HEK293 (cell line): ENCODE measurements around the gene SNTA1.

Source experiments
- CTCF ChIA-PET: fragments of 350-600 bp; formaldehyde crosslinking; extraction: SDS; loops from one replicate; lab custom pipeline; 2021; ENCODE audit warnings: antibody characterized with exemption; lab: Yijun Ruan, JAX
- POLR2A ChIA-PET: fragments of 300-600 bp; formaldehyde crosslinking; extraction: SDS; loops from one replicate; lab custom pipeline; 2020; ENCODE audit warnings: antibody characterized with exemption, inconsistent platforms; lab: Yijun Ruan, JAX
- H3K27ac ChIP-seq: fragments of 200-500 bp; sonication (Bioruptor generic); 2 replicates; pipeline ENCODE4 v1.5.1; 2014; ENCODE audit warnings: low read depth, low read length, control low read depth, inconsistent platforms; ENCODE audit errors: extremely low read depth
- H3K36me3 ChIP-seq, 2 experiments: fragments of 200-500 bp in 1 of 2; sonication (Bioruptor generic) in 1 of 2; 1 replicate in 1 of 2; 2 replicates in 1 of 2; pipeline ENCODE4 v1.5.1; 2014 to 2017; ENCODE audit warnings: inconsistent platforms in 2 of 2, low read length in 2 of 2; ENCODE audit not compliant: control insufficient read depth in 2 of 2, insufficient read depth in 1 of 2
- H3K4me1 ChIP-seq: fragments of 200-500 bp; sonication (Bioruptor generic); 2 replicates; pipeline ENCODE4 v1.5.1; 2014; ENCODE audit warnings: mild to moderate bottlenecking, low read length, inconsistent platforms; ENCODE audit not compliant: control insufficient read depth, insufficient read depth
- H3K4me3 ChIP-seq: 2 replicates; pipeline ENCODE4 v1.5.1; 2011; ENCODE audit warnings: low read depth, mild to moderate bottlenecking, control low read depth, low read length, moderate library complexity
- H3K9me3 ChIP-seq: fragments of 200-500 bp; sonication (Bioruptor generic); 2 replicates; pipeline ENCODE4 v1.5.1; 2014; ENCODE audit warnings: low read depth, low read length, inconsistent platforms; ENCODE audit not compliant: control insufficient read depth, insufficient read depth
- EGR2 ChIP-seq: fragments of 450-650 bp; formaldehyde crosslinking; IDR thresholded peaks from 2 replicates; pipeline ENCODE4 v1.5.1; 2016; ENCODE audit warnings: low read depth, missing biosample characterization, missing genetic modification characterization
- GLIS1 ChIP-seq: fragments of 450-650 bp; formaldehyde crosslinking; IDR thresholded peaks from 2 replicates; pipeline ENCODE4 v1.5.1; 2016; ENCODE audit warnings: missing biosample characterization, missing genetic modification characterization
- GLIS2 ChIP-seq: fragments of 450-650 bp; formaldehyde crosslinking; IDR thresholded peaks from 2 replicates; pipeline ENCODE4 v1.5.1; 2016; ENCODE audit warnings: missing biosample characterization, missing genetic modification characterization
- INSM2 ChIP-seq: fragments of 450-650 bp; formaldehyde crosslinking; IDR thresholded peaks from 2 replicates; pipeline ENCODE4 v1.5.1; 2016; ENCODE audit warnings: missing biosample characterization, missing genetic modification characterization
- KLF1 ChIP-seq: fragments of 450-650 bp; formaldehyde crosslinking; IDR thresholded peaks from 2 replicates; pipeline ENCODE4 v1.5.1; 2016; ENCODE audit warnings: missing biosample characterization, missing genetic modification characterization
- KLF10 ChIP-seq: fragments of 450-650 bp; IDR thresholded peaks from 2 replicates; pipeline ENCODE4 v1.5.1; 2018; ENCODE audit warnings: missing biosample characterization, mild to moderate bottlenecking, missing genetic modification characterization
- KLF8 ChIP-seq: fragments of 450-650 bp; formaldehyde crosslinking; IDR thresholded peaks from 2 replicates; pipeline ENCODE4 v1.5.1; 2016; ENCODE audit warnings: missing biosample characterization, missing genetic modification characterization
- OSR2 ChIP-seq: fragments of 450-650 bp; formaldehyde crosslinking; IDR thresholded peaks from 2 replicates; pipeline ENCODE4 v1.5.1; 2016; ENCODE audit warnings: missing biosample characterization, missing genetic modification characterization
- OVOL3 ChIP-seq: fragments of 450-650 bp; formaldehyde crosslinking; IDR thresholded peaks from 2 replicates; pipeline ENCODE4 v1.5.1; 2016; ENCODE audit warnings: missing biosample characterization, missing genetic modification characterization
- SCRT1 ChIP-seq: fragments of 450-650 bp; formaldehyde crosslinking; IDR thresholded peaks from 2 replicates; pipeline ENCODE4 v1.5.1; 2016; ENCODE audit warnings: missing biosample characterization, missing genetic modification characterization, borderline replicate concordance
- SP2 ChIP-seq: fragments of 450-650 bp; formaldehyde crosslinking; IDR thresholded peaks from 2 replicates; pipeline ENCODE4 v1.5.1; 2016; ENCODE audit warnings: missing biosample characterization, missing genetic modification characterization
- YY1 ChIP-seq: fragments of 450-650 bp; formaldehyde crosslinking; IDR thresholded peaks from 2 replicates; pipeline ENCODE4 v1.5.1; 2018; ENCODE audit warnings: missing biosample characterization, missing genetic modification characterization
- ZBTB17 ChIP-seq: fragments of 450-650 bp; formaldehyde crosslinking; IDR thresholded peaks from 2 replicates; pipeline ENCODE4 v1.5.1; 2016; ENCODE audit warnings: missing biosample characterization, missing genetic modification characterization
- ZBTB20 ChIP-seq: fragments of 450-650 bp; formaldehyde crosslinking; IDR thresholded peaks from 2 replicates; pipeline ENCODE4 v1.5.1; 2016; ENCODE audit warnings: missing biosample characterization, missing genetic modification characterization
- ZEB2 ChIP-seq: fragments of 450-650 bp; formaldehyde crosslinking; IDR thresholded peaks from 2 replicates; pipeline ENCODE4 v1.5.1; 2016; ENCODE audit warnings: missing biosample characterization, missing genetic modification characterization
- ZNF132 ChIP-seq: fragments of 450-650 bp; formaldehyde crosslinking; IDR thresholded peaks from 2 replicates; pipeline ENCODE4 v1.5.1; 2017; ENCODE audit warnings: missing biosample characterization, missing genetic modification characterization, borderline replicate concordance
- ZNF155 ChIP-seq: fragments of 450-650 bp; formaldehyde crosslinking; IDR thresholded peaks from 2 replicates; pipeline ENCODE4 v1.5.1; 2016; ENCODE audit warnings: missing biosample characterization, missing genetic modification characterization
- ZNF223 ChIP-seq: fragments of 450-650 bp; formaldehyde crosslinking; IDR thresholded peaks from 2 replicates; pipeline ENCODE4 v1.5.1; 2016; ENCODE audit warnings: missing biosample characterization, missing genetic modification characterization
- ZNF600 ChIP-seq: fragments of 450-650 bp; formaldehyde crosslinking; IDR thresholded peaks from 2 replicates; pipeline ENCODE4 v1.5.1; 2016; ENCODE audit warnings: missing biosample characterization, missing genetic modification characterization
- ZNF629 ChIP-seq: fragments of 450-650 bp; formaldehyde crosslinking; IDR thresholded peaks from 2 replicates; pipeline ENCODE4 v1.5.1; 2017; ENCODE audit warnings: missing biosample characterization, missing genetic modification characterization
- ZNF639 ChIP-seq: fragments of 450-650 bp; formaldehyde crosslinking; IDR thresholded peaks from 2 replicates; pipeline ENCODE4 v1.5.1; 2016; ENCODE audit warnings: missing biosample characterization, missing genetic modification characterization
- ZNF747 ChIP-seq: fragments of 450-650 bp; formaldehyde crosslinking; IDR thresholded peaks from 2 replicates; pipeline ENCODE4 v1.5.1; 2016; ENCODE audit warnings: missing biosample characterization, missing genetic modification characterization
- ZNF843 ChIP-seq: fragments of 450-650 bp; formaldehyde crosslinking; IDR thresholded peaks from 2 replicates; pipeline ENCODE4 v1.5.1; 2016; ENCODE audit warnings: missing biosample characterization, missing genetic modification characterization
- TF ChIP-seq, protein P1 (sequence below): fragments of 450-650 bp; formaldehyde crosslinking; optimal IDR thresholded peaks from 2 replicates; pipeline ENCODE3; 2016; ENCODE audit warnings: missing biosample characterization, mild to moderate bottlenecking, missing genetic modification characterization
- TF ChIP-seq, protein P2 (sequence below): fragments of 450-650 bp; formaldehyde crosslinking; IDR thresholded peaks from 2 replicates; pipeline ENCODE4 v1.5.1; 2016; ENCODE audit warnings: missing biosample characterization, missing genetic modification characterization
- TF ChIP-seq, protein P3 (sequence below): fragments of 450-650 bp; formaldehyde crosslinking; IDR thresholded peaks from 2 replicates; pipeline ENCODE4 v1.5.1; 2016; ENCODE audit warnings: missing biosample characterization, missing genetic modification characterization
- TF ChIP-seq, protein P4 (sequence below): fragments of 450-650 bp; formaldehyde crosslinking; IDR thresholded peaks from 2 replicates; pipeline ENCODE4 v1.5.1; 2016; ENCODE audit warnings: missing biosample characterization, missing genetic modification characterization

SNTA1 gene

GRCh38 chr20:33443512-33444239, at the start of gene SNTA1:
TSS of gene SNTA1 (minus strand) at chr20:33443763. CDS start at chr20:33443620, 143 bp downstream.
- ChIA-PET CTCF (interaction anchor here (0.6 kb wide), 1 partner anchor 324 kb away, joined by 3 read pairs; no protein-coding TSS in a partner anchor), POLR2A (interaction anchor here (0.5 to 1.5 kb wide), 11 partner anchors 9 to 669 kb away, joined by 3 to 12 read pairs (median 4); partner anchors contain the start of genes C20orf144, CBFA2T2, CDK5RAP1 and EIF2S2)
- no peaks in the 10 kb centered on the region for H3K9me3 ChIP-seq
- no peaks in the 10 kb centered on the region; the same call in 1 of the 2 replicates for H3K4me1 ChIP-seq
- peak within 1 kb of the TSS; percentile 66; the same call in 1 of the 2 replicates for H3K27ac ChIP-seq
- H3K36me3 ChIP-seq: peaks cover 0 to 1% of the 10 kb centered on the region in 2 experiments; a peak in 2 of 3 replicates
- peak within 1 kb of the TSS; percentile 56 for H3K4me3 ChIP-seq
- TF ChIP-seq ZBTB20 (tag by site-specific recombination) (0 out of 2 replicates have a peak, but pooled peaks have one; percentile 49), OSR2 (tag by site-specific recombination) (no peak; the same call in 1 of the 2 replicates), SCRT1 (tag by site-specific recombination) (no peak), EGR2 (0 out of 2 replicates have a peak, but pooled peaks have one; percentile 5), ZNF600 (tag by site-specific recombination) (peak; percentile 75), SP2 (peak; percentile 82), ZNF223 (tag by site-specific recombination) (no peak), ZNF639 (tag by site-specific recombination) (no peak), INSM2 (peak; percentile 15; the same call in 1 of the 2 replicates), KLF10 (tag by site-specific recombination) (peak; percentile 62), ZNF155 (tag by site-specific recombination) (no peak), YY1 (tag by site-specific recombination) (0 out of 2 replicates have a peak, but pooled peaks have one; percentile 16), GLIS2 (tag by site-specific recombination) (peak; percentile 81), ZNF629 (tag by site-specific recombination) (no peak), KLF1 (tag by site-specific recombination) (peak; percentile 57), ZNF843 (tag by site-specific recombination) (no peak), ZNF747 (tag by site-specific recombination) (no peak), ZBTB17 (tag by site-specific recombination) (peak; percentile 97), ZEB2 (tag by site-specific recombination) (peak; percentile 21; the same call in 1 of the 2 replicates), GLIS1 (peak; percentile 48), OVOL3 (tag by site-specific recombination) (peak; percentile 22; the same call in 1 of the 2 replicates), KLF8 (tag by site-specific recombination) (peak; percentile 71; the same call in 1 of the 2 replicates), ZNF132 (tag by site-specific recombination) (no peak)
- TF ChIP-seq, protein P1, sequence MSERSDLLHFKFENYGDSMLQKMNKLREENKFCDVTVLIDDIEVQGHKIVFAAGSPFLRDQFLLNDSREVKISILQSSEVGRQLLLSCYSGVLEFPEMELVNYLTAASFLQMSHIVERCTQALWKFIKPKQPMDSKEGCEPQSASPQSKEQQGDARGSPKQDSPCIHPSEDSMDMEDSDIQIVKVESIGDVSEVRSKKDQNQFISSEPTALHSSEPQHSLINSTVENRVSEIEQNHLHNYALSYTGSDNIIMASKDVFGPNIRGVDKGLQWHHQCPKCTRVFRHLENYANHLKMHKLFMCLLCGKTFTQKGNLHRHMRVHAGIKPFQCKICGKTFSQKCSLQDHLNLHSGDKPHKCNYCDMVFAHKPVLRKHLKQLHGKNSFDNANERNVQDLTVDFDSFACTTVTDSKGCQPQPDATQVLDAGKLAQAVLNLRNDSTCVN: peak; percentile 60
- TF ChIP-seq, protein P2, sequence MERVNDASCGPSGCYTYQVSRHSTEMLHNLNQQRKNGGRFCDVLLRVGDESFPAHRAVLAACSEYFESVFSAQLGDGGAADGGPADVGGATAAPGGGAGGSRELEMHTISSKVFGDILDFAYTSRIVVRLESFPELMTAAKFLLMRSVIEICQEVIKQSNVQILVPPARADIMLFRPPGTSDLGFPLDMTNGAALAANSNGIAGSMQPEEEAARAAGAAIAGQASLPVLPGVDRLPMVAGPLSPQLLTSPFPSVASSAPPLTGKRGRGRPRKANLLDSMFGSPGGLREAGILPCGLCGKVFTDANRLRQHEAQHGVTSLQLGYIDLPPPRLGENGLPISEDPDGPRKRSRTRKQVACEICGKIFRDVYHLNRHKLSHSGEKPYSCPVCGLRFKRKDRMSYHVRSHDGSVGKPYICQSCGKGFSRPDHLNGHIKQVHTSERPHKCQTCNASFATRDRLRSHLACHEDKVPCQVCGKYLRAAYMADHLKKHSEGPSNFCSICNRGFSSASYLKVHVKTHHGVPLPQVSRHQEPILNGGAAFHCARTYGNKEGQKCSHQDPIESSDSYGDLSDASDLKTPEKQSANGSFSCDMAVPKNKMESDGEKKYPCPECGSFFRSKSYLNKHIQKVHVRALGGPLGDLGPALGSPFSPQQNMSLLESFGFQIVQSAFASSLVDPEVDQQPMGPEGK (tag by site-specific recombination): peak; percentile 62
- TF ChIP-seq, protein P3, sequence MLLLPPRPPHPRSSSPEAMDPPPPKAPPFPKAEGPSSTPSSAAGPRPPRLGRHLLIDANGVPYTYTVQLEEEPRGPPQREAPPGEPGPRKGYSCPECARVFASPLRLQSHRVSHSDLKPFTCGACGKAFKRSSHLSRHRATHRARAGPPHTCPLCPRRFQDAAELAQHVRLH (tag by site-specific recombination): no peak
- TF ChIP-seq, protein P4, sequence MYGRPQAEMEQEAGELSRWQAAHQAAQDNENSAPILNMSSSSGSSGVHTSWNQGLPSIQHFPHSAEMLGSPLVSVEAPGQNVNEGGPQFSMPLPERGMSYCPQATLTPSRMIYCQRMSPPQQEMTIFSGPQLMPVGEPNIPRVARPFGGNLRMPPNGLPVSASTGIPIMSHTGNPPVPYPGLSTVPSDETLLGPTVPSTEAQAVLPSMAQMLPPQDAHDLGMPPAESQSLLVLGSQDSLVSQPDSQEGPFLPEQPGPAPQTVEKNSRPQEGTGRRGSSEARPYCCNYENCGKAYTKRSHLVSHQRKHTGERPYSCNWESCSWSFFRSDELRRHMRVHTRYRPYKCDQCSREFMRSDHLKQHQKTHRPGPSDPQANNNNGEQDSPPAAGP: peak; percentile 48; the same call in 1 of the 2 replicates
